Measurements from ENCODE around the gene CHMP6.

Gene CHMP6

GRCh38 chr17:80970762-80971703, 20.6 kb upstream of the CHMP6 start:
- DNase-seq (ENCODE audit: low read depth) = no peak

DNA sequence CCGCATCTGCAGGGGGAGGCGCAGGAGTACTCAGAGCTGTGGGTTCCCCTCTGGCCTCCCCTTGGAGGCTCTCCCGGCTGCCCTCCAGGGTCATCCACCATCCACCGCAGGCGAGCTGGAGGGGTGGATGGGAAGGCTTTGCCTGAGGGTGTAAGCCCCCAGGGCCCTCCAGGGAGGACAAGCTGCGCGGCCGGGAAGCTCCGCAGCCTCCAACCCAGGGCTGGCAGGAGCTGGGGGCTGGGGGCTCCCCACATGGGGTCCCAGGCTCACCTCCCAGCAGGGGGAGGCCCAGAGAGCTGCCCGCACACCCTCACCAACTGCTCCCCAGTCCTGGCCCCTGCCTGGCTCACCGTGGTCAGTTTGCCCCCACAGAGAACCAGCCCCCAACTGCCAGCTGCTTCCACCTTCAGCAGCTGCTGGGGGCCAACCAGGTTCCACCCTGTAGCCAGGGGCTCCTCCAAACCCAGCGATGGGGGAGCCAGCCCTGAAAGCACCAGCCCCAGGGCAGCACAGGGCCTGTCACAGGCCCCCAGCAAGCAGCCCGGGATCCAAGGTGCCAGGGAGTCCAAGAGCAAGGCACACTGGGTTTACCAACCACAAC, 19.8 kb upstream of the CHMP6 start:
- no peak for DNase-seq (ENCODE audit: low read depth)

DNA sequence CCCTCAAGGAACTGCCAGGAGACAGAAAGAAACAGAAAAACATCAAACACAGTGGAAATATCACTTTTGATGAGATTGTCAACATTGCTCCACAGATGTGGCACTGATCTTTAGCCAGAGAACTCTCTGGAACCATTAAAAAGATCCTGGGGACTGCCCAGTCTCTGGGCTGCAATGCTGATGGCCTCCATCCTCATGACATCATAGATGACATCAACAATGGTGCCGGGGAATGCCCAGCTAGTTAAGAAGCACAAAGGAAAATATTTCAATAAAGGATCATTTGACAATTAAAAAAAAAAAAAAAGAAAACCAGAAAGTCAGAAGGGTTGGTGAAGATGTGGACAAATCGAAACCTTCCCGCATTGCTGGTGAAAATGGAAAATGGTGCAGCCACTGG, 14.9 kb upstream of the CHMP6 start:
- DNase-seq (ENCODE audit: low read depth) = no peak

GRCh38 chr17:80977172-80977571, 14.5 kb upstream of the CHMP6 start:
- no peak for DNase-seq (ENCODE audit: low read depth)

DNA sequence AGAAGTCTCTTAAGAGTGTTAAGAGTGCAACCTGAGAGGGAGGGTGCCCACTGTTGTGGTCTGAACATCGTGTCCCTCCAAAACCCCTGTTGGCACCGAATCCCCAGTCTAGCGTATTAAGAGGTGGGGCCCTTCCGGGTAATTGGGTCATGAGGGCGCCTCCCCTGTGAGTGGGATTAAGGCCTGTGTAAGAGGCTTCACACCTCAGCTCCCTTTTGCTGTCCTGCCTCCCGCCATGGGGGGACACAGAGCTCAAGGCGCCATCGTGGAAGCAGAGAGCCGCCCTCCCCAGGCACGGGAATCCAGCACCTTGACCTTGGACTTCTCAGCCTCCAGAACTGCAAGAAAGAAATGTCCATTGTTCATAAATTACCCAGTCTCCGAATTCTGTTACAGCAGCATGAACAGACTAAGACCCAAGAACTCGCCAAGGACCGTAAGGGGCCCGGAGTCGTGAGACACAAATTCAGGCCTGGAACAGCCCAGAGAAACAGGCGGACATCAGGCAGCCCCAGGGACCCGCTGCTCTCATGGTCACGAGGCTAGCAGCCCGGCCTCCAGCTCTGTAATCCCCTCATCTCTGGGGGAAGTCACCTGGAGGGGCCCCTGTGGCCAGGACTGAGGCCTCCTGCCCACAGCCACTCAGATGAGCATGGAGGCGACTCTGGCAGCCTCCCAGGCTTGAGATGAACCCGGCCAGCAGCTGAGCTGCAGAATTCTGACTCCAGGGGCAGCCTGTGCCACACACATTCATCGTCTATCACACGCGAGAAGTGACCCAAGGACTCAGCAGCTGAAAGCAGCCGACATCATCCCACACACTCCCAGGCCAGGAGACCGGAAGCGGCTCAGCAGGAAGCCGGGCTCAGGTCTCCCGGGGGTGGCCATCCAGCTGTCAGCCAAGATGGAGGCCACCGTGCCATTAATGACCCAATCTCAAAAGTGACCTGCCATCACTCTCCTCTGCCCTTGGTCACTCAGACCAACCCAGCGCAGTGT, 12.8 kb upstream of the CHMP6 start:
- DNase-seq (ENCODE audit: low read depth) = no peak

GRCh38 chr17:80979547-80980378, 11.9 kb upstream of the CHMP6 start:
- no peak for DNase-seq (ENCODE audit: low read depth)

DNA sequence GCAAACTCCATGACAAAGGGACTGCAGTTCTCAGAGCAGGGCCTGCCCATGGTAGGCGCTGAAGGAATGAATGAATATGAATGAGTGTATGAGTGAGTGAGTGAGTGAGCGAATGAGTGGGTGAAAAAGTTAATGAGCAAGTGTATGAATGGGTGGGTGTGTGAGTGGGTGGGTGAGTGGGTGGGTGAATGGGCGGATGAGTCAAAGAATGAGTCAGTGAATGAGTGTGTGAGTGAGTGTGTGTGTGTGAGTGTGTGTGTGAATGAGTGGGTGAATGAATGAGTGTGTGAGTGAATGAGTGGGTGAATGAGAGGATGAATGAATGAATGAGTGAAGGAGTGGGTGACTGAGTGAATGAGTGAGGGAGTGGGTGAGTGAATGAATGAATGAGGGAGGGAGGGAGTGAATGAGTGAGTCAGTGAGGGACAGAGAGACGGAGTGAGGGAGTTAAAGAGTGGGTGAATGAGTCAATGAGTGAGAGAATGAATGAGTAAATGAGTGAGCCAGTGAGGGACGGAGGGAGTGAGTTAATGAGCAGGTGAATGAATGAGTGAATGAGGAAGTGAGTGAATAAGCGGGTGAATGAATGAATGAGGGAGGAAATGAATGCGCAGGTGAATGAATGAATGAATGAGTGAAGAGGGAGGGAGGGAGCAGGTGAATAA, 11.1 kb upstream of the CHMP6 start:
- no peak for DNase-seq (ENCODE audit: low read depth)

GRCh38 chr17:80981062-80981902, 10.4 kb upstream of the CHMP6 start:
- DNase-seq (ENCODE audit: low read depth) = no peak

- no peak for DNase-seq (ENCODE audit: low read depth)
These were observed 9.7 kb upstream of the CHMP6 start for GRCh38 chr17:80981929-80982425.

DNA sequence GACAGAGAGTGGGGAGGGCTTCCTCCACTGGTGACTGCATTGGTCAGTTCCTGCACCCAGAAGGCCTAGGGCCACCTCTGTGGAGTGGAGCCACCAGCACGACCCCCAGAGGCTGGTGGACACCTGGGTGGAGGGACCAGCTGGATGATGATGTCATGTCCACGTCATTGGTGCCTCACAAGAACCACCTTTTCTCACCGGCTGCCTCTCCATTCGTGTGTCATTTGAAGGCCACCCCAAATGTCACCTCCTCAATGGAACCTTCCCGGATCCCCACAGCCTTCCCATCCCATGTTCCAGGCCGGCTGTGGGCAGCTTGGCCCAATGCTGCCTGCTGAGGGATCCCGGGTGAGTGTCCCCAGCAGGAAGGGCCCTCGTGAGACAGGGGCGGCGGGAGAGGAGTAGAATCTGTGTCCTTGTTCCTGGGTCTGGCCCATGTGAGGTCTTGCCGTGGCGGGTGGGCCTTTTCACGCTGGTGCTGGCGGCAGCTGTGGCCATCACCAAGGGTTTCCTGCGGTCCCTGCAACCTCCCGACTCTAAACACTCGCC, 9.1 kb upstream of the CHMP6 start:
- no peak for DNase-seq (ENCODE audit: low read depth)

DNA sequence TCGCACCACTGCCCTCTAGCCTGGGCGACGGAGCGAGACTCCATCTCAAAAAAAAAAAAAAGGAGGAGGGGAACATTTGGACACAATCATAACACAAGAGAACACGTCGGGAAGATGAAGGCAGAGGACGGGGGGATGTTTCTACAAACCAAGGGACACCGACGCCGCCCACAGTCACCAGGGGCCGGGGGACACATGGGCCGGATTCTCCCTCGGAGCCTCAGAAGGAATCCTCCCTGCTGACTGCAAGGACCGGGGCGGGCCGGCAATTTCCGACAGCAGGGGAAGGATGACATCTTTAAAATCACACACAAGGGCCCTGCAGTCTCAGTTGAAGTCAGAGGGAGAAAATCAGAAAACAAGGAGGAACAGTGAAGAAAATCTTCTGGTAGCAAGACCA, 8.1 kb upstream of the CHMP6 start:
- no peak for DNase-seq (ENCODE audit: low read depth)

DNA sequence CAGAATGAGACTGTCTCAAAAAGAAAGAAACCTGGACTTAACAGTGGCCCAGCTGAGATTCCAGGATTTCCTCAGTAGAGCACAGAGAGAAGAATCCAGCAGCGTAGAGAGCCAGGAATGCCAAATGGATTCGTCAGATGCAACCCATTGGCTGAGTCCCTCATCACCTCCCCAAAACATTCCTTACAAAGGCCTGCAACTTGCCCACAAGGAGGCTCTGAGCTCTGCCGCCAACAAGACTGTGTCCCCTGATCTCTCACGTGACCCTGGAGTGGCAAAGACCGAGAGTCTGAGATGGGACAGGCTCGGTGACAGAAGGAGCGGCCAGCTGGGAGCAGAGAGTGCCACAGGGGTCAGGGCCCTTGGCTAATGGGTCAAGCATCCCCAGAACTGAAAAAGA, 6.9 kb upstream of the CHMP6 start:
- peak; percentile 56 for DNase-seq (ENCODE audit: low read depth)

DNA sequence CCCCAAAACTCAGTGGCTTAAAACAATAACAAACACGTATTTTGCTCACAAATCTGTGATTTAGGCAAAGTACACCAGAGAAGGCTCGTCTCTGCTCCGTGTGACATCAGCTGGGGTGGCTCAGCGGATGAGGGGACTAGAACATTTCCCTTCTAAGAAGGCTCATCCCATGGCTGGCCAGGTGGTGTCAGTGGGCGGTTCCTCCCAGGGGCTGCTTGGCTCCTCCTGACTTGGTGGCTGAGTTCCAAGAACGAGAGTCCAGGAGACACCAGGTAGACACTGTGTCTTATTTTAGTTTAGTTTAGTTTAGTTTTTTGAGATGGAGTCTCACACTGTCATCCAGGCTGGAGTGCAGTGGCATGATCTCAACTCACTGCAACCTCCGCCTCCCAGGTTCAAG, 5.6 kb upstream of the CHMP6 start:
- DNase-seq (ENCODE audit: low read depth) = no peak

GRCh38 chr17:80986816-80987475, 4.7 kb upstream of the CHMP6 start:
- no peak for DNase-seq (ENCODE audit: low read depth)

GRCh38 chr17:80987941-80988461, 3.6 kb upstream of the CHMP6 start:
- no peak for DNase-seq (ENCODE audit: low read depth)

GRCh38 chr17:80989586-80989913, 2.1 kb upstream of the CHMP6 start:
- no peak for DNase-seq (ENCODE audit: low read depth)

- no peak for DNase-seq (ENCODE audit: low read depth)
These were observed 558 bp upstream of the CHMP6 start for GRCh38 chr17:80990921-80991644.
